ENCODE results near the gene OR6B1. TPM values are rescaled to one million over a fixed set of nuclear protein-coding genes. Genes with fewer than 3 reads are reported as not detected.
A peak's percentile ranks its signal among the peaks of the same experiment; 100 is the strongest.

OR6B1 gene
- total RNA-seq, 6 experiments from 2014 or later: not detected

DNA sequence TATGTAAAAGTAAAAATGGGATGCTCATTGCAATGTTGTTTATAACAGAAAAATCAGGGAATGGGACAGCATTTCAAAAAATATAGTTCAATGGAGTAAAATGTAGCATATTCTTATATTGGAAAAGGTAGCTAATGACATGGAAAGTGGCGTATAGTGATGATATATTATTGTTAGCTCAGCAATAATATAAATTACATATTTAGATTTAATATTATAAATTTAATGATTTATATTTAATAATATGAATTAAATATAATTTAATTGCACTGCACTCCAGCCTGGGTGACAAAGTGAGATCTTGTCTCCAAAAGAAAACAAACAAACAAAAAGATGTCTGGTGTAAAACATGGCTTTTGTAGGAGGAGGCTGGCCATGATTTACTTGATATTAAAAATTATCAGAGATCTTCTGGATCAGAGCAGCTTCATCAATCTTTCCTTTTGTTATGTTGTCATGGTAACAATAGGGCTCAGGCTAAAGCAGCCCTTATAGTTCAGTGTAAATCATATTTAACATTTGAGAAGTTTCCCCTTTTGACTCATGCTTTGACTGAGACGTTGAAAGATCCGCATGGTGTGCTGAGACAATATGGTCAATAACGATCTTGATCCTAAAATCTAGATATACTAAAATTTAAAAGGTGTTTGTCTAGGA, 23.2 kb downstream of the OR6B1 start:
- DNase-seq: no peak
- no peaks in the 10 kb centered on the region for H3K36me3 Mint-ChIP-seq (ENCODE audit: low read depth)
- no peak for TF ChIP-seq CTCF (IDR thresholded peaks at IDR 0.05)
- H3K4me3 Mint-ChIP-seq: no peak overlapping the region
- H3K27ac Mint-ChIP-seq: no peak overlapping the region
- peaks cover 5% of the 10 kb centered on the region; the same call in 1 of the 2 replicates for H3K9me3 Mint-ChIP-seq
- peaks cover 1% of the 10 kb centered on the region; the same call in 1 of the 2 replicates for H3K27me3 Mint-ChIP-seq (ENCODE audit: insufficient read depth)
- peaks cover 19% of the 10 kb centered on the region; the same call in 1 of the 2 replicates for H3K4me1 Mint-ChIP-seq (ENCODE audit: low read depth)

- H3K36me3 Mint-ChIP-seq (ENCODE audit: low read depth): no peaks in the 10 kb centered on the region
- no peak for TF ChIP-seq CTCF (IDR thresholded peaks at IDR 0.05)
- H3K27me3 Mint-ChIP-seq (ENCODE audit: insufficient read depth): peaks cover 1% of the 10 kb centered on the region; the same call in 1 of the 2 replicates
- peaks cover 10% of the 10 kb centered on the region; the same call in 1 of the 2 replicates for H3K4me1 Mint-ChIP-seq (ENCODE audit: low read depth)
- no peak overlapping the region for H3K4me3 Mint-ChIP-seq
- no peak for DNase-seq
- no peaks in the 10 kb centered on the region for H3K9me3 Mint-ChIP-seq
- H3K27ac Mint-ChIP-seq: no peak overlapping the region
Measured at GRCh38 chr7:144024213-144024612, 24.1 kb downstream of the OR6B1 start.

DNA sequence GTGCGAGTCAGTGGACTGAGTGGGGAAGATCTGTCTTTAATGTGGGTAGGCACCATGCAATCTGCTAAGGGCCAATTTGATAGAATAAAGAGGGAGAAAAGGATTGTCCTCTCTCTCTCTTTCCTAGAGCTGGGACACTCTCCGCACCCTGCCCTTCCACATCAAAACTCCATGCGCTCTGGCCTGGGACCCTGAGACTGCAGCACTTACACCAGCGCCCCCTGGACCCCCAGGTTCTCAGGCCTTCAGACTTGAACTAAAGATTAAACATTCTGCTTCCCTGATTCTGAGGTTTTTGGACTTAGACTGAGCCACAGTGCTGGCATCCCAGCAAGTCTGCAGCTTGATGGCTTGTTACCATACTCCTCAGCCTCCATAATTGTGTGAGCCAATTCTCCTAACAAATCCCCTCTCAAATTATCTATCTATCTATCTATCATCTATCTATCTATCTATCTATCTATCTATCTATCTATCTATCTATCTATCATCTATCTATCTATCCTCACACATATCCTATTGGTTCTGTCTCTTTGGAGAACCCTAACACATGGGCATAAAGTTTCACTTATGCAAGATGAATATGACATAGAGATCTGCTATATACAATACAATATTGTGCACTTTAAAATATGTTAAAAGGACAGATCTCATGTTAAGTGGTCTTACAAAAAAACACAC, 26.2 kb downstream of the OR6B1 start:
- Mint-ChIP-seq H3K4me1 (ENCODE audit: low read depth) (no peaks in the 10 kb centered on the region; the same call in 1 of the 2 replicates), H3K4me3 (no peak overlapping the region), H3K9me3 (no peaks in the 10 kb centered on the region), H3K27ac (no peak overlapping the region), H3K36me3 (ENCODE audit: low read depth) (no peaks in the 10 kb centered on the region), H3K27me3 (ENCODE audit: insufficient read depth) (peaks cover 1% of the 10 kb centered on the region; the same call in 1 of the 2 replicates)
- no peak for DNase-seq
- no peak for TF ChIP-seq CTCF (IDR thresholded peaks at IDR 0.05)

DNA sequence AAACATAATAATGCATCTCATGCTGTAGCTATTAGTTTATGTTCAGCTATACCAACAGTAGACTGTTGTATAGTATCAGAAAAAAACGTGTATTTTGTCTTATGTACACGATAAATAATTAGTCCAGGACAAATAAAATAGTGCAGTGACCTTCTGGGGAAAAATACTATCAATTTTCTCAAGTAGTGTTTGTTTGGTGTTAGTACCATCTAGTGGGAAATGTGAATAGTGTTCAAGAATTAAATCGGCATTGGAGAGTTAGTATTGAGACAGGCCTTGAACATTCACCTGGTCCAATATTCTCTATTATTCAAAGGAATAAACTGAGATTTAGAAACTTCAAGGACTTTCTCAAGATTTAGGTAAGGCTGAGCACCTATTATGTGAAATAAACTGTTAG, 26.9 kb downstream of the OR6B1 start:
- Mint-ChIP-seq H3K4me1 (ENCODE audit: low read depth) (no peaks in the 10 kb centered on the region; the same call in 1 of the 2 replicates), H3K27ac (no peak overlapping the region), H3K36me3 (ENCODE audit: low read depth) (no peaks in the 10 kb centered on the region), H3K4me3 (no peak overlapping the region), H3K27me3 (ENCODE audit: insufficient read depth) (peaks cover 1% of the 10 kb centered on the region; the same call in 1 of the 2 replicates), H3K9me3 (no peaks in the 10 kb centered on the region)
- TF ChIP-seq CTCF (IDR thresholded peaks at IDR 0.05): peak; percentile 75
- peak; percentile 52 for DNase-seq

DNA sequence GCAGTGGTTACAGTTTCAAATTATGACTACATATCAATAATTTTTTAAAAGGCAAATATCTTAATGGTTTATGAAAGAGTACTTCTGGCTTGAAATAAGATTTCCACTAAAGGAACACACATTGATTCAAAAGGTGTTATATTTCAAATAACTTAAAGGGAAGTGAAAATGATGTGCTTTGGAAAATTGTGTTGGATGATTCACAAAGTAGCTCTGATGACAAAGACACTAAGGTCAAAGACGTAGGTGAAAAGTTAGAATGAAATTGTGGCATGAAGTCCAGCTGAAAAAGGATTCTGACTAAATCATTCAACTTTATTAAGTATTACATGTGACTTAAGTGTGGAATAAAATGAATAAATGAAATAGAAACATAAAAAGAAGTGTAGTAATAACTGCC, 27.9 kb downstream of the OR6B1 start:
- DNase-seq: no peak
- TF ChIP-seq CTCF (IDR thresholded peaks at IDR 0.05): no peak
- no peaks in the 10 kb centered on the region; the same call in 1 of the 2 replicates for H3K4me1 Mint-ChIP-seq (ENCODE audit: low read depth)
- H3K4me3 Mint-ChIP-seq: no peak overlapping the region
- H3K27me3 Mint-ChIP-seq (ENCODE audit: insufficient read depth): no peaks in the 10 kb centered on the region
- no peaks in the 10 kb centered on the region; the same call in 1 of the 2 replicates for H3K9me3 Mint-ChIP-seq
- H3K36me3 Mint-ChIP-seq (ENCODE audit: low read depth): no peaks in the 10 kb centered on the region
- H3K27ac Mint-ChIP-seq: no peak overlapping the region

Data from HFFc6 (cell line).